ENCODE measurements around the gene KDM4C.

Gene KDM4C

GRCh38 chr9:7115606-7116005 lies 357.8 kb downstream of the KDM4C start:
- no peak for DNase-seq

- no peak for DNase-seq
Observed at GRCh38 chr9:7117676-7118561, 360.1 kb downstream of the KDM4C start.

- no peak for DNase-seq
Observed at GRCh38 chr9:7118633-7119032, 360.9 kb downstream of the KDM4C start.

DNA sequence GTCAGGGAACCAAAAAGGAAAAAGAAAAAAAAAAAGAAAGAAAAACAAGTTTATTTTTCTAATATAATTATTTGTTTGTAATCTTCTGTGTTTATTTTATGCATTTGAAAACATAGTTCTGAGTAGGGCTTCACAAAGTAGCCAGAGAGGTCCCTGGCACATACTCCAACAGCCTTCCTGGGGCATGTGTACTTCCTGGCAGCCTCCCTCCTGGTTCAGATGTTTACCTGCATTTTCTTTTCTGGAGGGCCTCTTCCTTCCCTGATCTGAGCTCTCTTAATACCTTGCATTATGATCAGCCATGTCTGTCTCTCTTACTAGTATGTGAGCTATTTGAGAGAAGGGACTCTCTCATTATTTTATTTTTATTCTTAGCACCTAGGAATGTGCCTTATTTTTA lies 361.8 kb downstream of the KDM4C start:
- no peak for DNase-seq

GRCh38 chr9:7121055-7121454 lies 363.3 kb downstream of the KDM4C start:
- DNase-seq, result no peak

DNA sequence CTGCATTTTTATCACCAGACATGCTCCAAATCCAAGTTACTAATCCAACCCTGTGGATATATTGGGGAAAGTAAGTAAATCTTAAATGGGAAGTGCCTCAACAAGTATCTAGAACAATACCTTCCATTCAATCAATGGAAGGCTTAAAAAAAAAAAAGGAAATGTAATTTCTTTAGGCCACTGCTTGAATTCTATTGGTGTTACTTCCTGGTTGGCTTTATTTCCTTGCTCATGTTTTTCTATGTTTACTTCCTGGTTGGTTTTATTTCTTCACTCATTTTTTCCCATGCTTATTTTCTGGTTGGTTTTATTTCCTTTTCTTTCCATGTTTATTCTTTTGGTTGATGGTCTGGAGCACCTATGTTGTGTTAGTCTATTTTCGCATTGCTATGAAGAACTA lies 363.9 kb downstream of the KDM4C start:
- no peak for DNase-seq

DNA sequence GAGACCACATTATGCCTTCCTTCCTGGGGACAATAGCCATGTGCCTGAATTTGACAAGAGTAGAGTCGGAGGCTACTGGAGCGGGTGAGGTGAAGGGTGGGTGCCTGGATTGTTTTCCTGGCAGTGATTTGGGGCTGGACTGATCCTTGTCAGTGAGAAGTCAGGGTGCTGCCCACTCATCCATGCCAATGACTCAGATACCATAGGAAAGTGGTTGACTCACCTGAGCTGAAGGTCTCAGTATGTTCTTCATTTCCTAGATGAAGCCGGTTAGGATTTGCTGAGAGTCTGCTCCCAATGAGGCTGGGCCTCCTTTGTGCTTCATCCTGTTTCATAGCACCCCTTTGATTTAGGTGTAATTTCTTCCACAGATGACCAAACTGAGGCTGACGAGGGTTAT lies 366.0 kb downstream of the KDM4C start:
- DNase-seq, result no peak

DNA sequence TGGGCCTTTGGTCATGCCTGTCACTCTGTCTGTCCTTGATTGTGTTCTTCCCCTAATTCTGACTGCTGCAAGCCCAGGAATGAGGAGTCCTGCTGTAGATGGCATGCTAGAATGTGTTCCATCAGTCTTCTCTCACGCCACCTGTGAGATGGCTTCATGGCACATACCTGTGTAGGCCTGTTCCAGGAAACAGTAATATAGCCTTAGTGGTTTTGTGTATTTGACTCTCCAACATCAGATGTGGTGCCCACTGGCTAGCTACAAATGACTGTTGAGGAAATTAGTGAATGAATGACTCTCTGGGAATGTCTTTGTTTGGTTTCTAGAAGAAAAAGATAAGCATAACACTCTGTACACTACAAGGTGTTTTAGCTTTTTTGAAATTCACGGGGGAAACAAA lies 367.5 kb downstream of the KDM4C start:
- DNase-seq, result no peak

GRCh38 chr9:7129391-7129790 lies 371.6 kb downstream of the KDM4C start:
- DNase-seq, result no peak

DNA sequence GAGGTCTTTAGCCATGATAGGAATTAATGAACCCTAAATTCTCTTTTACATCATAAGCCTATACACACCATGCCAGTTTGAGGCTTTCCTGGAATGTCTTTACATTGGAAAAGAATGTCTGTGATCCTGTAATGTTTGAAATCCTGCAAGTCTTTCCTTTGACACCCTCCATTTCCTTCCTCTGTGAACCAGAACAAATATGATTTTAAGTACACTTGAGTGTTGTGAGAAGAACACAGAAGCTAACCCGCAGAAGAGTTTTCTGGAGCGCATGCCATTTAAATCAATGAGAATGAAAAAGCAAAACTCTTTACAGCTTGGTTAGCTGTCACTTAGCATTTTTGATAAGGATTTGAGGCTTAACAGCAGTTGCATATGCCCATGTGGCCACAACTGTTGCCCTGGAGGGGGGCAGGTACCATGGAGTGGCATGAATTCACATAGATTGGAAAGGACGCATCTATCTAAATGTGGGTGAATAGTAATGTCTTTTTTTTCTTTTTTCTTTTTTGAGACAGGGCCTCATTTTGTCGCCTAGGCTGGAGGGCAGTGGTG lies 372.6 kb downstream of the KDM4C start:
- DNase-seq, result no peak

GRCh38 chr9:7132605-7133004 lies 374.8 kb downstream of the KDM4C start:
- DNase-seq, result no peak

DNA sequence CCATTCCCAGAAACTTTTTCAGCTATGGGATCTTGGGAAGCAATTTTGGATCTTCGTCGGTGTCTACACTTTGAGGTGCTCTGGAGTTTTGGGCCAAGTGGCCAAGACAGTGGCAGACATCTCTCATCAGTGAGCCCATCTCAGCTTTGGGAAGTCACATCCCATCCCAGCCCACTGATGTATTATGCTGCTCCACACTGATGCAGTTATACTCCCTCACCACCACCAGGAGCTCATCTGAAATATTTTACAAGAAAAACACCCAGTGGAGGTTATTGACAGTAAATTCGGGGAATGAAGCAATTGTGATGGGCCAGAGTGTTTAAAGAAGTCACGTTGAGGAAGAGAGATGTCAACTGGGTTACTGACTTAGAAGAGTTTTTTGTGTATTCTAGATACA lies 378.0 kb downstream of the KDM4C start:
- DNase-seq, result no peak

DNA sequence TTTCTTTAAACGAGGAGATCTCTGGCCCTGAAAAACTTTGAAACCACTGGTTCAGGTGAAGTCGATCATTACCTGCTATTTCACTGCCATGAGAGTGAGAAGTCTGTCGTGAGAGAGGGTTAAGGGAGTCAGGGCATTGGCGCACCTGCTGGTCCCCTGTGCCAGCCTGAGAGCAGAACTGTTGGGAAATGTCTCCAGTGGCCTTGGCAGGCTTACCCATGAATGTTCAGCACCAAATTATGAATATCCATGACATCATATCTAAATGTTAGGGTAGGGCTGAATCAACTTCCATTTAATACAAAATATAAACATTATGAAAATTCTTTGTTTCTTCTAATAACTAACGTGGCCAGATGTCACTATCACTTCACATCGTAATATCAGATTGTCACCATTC lies 379.3 kb downstream of the KDM4C start:
- DNase-seq, result no peak

- DNase-seq, result no peak
Observed at GRCh38 chr9:7137571-7137970, 379.8 kb downstream of the KDM4C start.

DNA sequence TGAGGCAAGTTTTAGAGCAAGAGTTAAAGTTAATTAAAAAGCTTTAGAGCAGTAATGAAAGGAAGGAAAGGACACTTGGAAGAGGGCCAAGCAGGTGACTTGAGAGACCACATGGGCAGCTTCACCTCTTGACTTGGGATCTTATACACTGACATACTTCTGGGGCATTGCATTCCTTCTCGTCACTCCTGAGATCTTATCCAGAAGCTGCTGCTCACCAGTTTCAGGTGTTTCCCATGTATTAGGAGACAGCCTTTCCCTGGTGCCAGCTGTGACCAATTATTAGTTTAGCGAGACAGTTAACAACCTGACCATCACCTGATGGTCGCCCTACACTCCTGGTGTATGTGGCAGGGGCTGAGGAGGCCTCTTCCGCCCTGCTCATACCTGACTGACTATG lies 382.1 kb downstream of the KDM4C start:
- no peak for DNase-seq

DNA sequence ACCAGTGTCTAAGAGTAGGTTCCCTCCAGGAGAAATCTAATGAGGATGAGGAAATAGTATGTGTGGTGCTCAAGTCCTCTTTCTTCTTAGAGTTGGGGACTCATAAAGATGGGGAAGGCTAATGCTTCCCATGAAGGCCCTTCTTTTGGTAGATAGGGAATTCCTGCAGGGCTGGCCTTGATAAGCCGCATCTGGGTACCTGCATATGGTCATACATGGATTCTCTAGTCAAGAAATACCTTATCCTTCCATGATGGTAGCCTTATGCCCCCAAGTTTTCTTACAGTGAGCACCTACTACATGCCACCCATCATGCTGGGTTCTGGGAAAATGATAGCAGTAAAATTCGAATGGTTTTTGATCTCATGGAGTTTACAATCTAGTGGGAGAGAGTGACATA lies 382.6 kb downstream of the KDM4C start:
- DNase-seq, result no peak

DNA sequence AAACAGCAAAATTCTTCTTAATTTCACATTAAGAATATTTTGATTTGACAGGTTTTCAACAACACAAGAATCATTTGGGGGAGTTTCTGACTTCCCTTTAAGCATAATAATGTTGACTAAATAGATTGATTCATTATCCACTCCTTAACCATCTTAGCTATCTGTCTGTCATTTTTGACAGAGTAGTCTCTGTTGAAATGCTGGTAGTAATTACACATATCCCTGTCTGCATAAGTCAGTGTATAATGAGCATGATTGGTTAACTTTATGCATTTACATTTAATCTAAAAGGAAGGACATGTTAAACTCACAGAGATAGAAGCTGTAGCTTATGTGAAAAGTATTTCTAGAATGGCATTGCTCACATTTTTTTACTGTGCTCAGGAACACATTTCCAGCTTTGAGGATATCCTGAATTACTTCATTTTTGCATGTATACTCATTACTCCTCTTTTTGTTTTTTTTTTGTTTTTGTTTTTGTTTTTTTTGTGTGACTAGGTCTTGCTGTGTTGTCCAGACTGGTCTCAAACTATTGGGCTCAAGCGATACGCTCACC lies 385.9 kb downstream of the KDM4C start:
- DNase-seq, result no peak

- DNase-seq, result no peak
Observed at GRCh38 chr9:7144265-7145046, 386.7 kb downstream of the KDM4C start.

DNA sequence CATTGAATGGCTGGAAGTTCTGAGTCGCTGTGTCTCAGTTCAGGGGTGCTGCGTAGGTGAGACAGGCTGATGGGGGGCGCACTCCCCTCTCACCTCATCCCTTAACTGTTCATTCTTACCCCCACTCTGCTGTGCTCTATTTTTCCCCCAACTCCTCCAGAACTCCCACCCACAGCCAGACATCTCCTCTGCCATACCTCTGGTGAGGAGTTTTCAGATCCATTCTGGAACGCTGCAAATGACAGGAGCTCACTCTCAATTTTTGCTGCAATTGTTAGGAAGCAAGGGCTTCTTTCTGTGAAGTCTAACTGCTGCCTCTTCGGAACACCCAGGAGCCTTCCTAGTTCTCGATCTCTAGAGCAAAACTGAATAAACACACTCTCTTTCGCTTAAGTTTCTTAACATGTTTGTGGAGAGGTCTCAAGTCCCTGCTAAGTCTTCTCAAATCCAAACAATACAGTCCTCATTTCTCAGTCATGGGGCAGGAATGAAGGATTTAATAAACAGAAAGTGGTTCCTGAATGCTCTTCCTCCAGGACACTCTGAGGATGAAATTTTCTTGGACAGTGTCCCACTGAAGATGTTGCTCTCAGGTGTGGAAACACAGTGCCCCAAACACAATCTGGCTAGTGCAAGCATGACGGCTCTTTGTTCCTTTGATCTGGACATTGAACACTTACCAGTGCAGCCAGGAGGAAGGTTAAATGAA lies 387.7 kb downstream of the KDM4C start:
- DNase-seq, result no peak

DNA sequence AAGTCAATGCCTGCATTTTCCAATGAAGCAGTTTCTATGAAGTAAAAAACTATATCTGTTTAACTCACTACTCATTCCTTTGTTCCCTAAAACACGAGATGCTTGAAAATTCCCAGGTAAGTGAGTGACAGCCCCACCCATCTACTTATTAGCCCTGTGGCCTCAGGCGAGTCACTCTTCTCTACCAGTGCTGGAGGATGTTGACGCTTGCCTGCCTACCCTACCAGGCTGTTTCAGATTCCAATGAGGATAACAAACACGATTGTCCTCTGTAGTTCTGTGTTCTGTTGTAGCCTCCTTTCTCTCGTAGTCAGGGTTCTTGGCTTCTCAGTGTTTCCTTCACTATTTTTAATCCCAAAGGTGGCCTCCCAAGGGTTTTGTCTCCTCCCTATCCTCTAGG lies 388.8 kb downstream of the KDM4C start:
- DNase-seq, result no peak

- DNase-seq, result no peak
Observed at GRCh38 chr9:7147121-7148090, 389.6 kb downstream of the KDM4C start.
